Stimulated activated CD8-positive, alpha-beta memory T cell treated with anti-CD3 and anti-CD28 coated beads, Interleukin-7, amount 100 ng/mL, for 24 hours (primary cell): ENCODE data around the gene ECI1.
A peak's percentile ranks its signal among the peaks of the same experiment; 100 is the strongest.
"Not testable (repeated sequence)": the region's sequence is repeated elsewhere in the genome, so short reads cannot be mapped to it uniquely, and the experiment has no call there.

ENCODE experiments used
- DNase-seq: peaks from one replicate; pipeline ENCODE4 v3.0.0-alpha.2; 2020; ENCODE audit warnings: low read depth

The ECI1 gene

GRCh38 chr16:2210386-2211365 lies 40.7 kb downstream of the ECI1 start, which contains the start of gene BRICD5:
TSS of gene BRICD5 (minus strand) at chr16:2210863. CDS start at chr16:2210833, 30 bp downstream.
- no peak for DNase-seq

- DNase-seq: no peak
These were observed 41.4 kb downstream of the ECI1 start for GRCh38 chr16:2210009-2210332.

DNA sequence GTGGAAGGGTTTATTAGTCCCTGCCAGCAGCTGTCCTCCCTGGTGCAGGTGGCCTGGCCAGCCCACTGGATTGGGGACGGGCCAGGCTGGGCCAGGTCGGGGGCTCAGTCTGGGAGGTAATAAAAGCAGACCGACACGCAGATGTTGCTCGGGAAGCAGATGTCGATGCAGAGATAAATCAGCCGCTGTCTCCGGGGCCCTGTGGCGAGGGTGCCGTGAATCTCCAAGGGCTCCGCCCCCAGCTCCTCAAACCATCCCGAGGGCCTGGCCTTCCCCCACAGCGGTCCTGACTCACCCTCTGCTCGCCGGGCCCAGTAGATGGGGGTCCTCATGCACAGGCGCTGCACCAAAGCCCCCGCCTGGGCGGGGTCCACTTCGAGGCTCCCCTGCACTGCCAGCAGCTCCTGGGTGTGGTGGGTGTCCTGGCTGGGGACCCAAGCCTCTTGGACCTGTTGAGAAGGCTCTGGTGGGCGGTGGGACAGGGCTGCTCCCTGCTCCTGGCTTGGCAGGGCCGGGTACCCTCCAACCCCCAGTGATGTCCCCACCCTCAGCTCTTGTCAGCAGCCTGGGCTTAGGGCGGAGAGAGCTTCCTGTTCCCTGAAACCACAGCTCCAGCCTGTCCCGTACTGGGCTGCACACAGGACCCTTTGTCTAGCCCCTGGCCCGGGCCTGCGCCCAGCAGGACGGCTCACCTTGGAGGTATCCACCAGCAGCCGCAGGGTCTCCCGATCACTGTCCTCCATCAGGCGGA lies 42.0 kb downstream of the ECI1 start:
- DNase-seq: no peak

DNA sequence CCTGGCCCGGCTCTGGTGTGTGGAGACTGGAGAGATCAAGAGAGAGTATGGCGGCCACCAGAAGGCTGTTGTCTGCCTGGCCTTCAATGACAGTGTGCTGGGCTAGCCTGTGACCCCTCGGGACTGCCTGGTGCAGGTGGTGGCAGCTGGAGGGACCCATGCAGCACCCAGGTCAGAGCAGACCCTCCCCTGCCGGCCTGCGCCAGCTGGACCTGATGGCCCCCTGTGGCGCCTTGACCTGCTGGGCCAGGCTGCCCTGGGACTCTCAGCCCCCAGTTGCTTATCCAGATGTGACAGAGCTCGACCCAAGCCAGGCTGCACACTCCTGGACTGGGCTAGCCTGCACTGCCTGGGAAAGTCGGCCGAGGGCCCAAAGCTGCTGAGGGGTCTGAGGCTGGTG lies 42.6 kb downstream of the ECI1 start:
- DNase-seq: no peak

- no peak for DNase-seq
These were observed 43.1 kb downstream of the ECI1 start for GRCh38 chr16:2208308-2208707.

DNA sequence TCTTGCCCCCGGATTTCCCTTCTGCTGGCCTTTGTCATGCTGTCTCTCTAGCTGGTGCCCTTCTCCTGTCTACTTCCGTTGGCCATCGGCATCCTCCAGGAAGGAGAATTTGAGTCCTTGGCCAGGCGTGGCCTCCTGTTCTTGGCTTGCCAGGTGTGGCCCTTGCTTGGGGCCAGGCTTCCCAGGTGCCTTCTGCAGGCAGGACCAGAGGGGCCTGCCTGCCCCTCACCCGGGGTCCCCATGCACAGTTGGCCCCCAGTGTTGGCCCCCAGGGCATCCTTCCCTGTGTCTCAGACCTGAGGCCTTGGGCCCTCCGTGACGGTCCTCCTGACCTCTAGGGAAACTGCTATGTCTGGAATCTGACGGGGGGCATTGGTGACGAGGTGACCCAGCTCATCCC lies 43.5 kb downstream of the ECI1 start:
- no peak for DNase-seq

GRCh38 chr16:2206780-2207433 lies 44.5 kb downstream of the ECI1 start:
- DNase-seq: no peak

DNA sequence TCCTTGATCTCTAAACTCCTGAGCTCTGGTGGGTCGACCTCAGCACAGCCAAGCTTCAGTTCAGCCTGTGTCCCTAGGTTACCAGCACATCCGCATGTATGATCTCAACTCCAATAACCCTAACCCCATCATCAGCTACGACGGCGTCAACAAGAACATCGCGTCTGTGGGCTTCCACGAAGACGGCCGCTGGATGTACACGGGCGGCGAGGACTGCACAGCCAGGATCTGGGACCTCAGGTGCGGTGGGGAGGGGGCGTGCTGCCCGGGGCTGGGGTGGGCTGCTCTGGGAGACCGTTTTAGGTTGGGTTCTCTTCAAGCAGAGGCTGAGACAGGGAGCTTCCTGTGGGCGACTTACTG lies 45.0 kb downstream of the ECI1 start:
- no peak for DNase-seq

DNA sequence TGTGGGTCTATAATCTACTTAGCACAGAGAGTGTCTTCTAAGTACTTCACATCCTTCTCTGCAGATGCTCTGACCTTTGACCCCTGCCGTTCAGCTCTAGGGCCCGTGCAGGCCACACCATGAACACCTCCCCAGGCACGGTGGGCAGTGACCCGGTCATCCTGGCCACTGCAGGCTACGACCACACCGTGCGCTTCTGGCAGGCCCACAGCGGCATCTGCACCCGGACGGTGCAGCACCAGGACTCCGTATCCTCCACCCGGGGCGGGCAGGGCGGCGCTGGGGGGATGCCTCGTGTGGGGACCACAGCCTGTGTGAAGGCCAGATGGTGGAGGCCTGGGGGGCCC lies 45.4 kb downstream of the ECI1 start:
- DNase-seq: no peak

DNA sequence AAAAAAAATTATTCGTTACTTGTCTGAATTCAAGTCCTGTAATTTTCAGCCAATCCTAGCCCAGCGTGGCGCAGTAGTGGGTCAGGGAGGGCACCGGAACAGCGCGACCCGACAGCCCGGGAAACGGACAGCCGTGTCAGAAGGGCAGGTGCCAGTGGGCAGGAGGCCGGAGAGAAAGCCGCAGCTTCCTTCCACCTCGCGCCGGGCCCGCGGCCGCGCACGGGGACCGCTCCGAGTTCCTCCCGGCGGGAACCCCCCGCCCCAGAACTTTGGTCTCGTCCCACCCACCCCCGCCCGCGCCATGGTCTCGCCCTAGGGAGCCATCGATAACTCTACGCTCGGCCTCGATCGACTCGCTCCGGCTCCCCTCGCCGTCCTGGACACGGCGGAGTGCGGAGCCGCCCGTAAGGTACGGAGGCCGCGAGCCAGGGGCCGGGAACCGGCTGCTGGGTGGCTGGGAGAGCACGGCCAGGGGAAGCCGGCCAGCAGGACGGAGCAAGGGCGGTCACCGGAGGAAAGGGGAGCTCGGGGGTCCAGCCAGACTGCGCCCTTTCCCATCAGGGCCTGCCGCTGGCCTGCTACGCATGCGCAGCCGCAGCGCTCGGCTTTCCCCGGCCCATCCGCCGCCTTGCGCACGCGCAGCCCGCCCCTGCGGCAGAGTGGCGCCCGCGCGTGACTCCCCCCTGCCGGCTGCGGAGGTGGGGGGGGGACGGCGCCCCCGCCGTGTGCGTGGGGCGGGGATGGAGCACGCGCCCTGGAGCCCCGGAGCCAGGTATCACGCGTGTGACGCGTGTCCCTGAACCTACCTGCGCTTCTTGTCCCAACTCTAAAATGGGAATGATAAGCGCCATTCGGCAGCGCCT lies 46.1 kb downstream of the ECI1 start, which contains the start of gene MLST8:
TSS of gene MLST8 (plus strand) at position 351 of the 863 bp plus-strand sequence. CDS start 632 bp downstream, outside the sequence.
- DNase-seq: peak; percentile 69

GRCh38 chr16:2204416-2205103 lies 46.8 kb downstream of the ECI1 start:
- no peak for DNase-seq

GRCh38 chr16:2203119-2203688 lies 48.2 kb downstream of the ECI1 start:
- DNase-seq: not testable (repeated sequence)

DNA sequence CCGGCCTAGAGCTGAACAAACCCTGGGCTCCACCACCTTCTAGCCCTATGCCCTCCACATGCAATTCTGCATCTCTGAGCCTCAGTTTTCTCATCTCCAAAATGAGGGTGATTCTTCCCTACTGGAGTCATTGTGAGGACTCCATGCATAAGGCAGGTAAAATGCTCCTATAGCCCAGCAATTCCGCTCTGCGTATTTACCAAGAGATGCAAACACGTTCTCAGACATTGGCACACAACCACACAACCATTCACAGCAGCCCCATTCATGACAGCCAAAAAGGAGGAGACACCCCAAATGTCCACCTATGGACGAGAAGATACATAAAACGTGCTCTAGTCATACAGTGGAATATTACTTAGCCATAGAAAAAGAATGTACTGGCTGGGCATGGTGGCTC lies 51.1 kb downstream of the ECI1 start:
- DNase-seq: no peak

- no peak for DNase-seq
These were observed 51.7 kb downstream of the ECI1 start for GRCh38 chr16:2199621-2200139.

DNA sequence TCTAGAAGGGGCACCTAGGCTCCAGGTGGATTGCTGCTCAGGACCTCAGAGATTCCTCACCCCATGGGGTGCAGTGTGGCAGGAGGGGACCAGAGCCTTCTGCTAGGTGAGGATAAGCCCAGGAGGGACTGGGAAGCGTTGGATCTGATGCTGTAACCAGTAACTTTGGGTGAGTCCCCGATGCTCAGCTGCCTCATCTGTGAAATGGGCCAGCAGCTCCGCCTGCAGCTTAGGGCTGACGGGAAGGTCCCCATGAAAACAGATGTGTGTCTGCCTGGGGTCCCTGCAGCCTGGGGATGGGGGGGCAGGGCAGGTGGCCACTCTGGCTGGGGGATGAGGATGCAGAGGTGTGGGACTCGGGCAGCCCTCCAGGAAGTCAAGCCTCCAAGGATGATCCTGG lies 52.3 kb downstream of the ECI1 start:
- no peak for DNase-seq

GRCh38 chr16:2198283-2198682 lies 53.1 kb downstream of the ECI1 start:
- no peak for DNase-seq

- DNase-seq: no peak
These were observed 53.6 kb downstream of the ECI1 start for GRCh38 chr16:2197765-2198164.

GRCh38 chr16:2196981-2197511 lies 54.3 kb downstream of the ECI1 start:
- DNase-seq: no peak

DNA sequence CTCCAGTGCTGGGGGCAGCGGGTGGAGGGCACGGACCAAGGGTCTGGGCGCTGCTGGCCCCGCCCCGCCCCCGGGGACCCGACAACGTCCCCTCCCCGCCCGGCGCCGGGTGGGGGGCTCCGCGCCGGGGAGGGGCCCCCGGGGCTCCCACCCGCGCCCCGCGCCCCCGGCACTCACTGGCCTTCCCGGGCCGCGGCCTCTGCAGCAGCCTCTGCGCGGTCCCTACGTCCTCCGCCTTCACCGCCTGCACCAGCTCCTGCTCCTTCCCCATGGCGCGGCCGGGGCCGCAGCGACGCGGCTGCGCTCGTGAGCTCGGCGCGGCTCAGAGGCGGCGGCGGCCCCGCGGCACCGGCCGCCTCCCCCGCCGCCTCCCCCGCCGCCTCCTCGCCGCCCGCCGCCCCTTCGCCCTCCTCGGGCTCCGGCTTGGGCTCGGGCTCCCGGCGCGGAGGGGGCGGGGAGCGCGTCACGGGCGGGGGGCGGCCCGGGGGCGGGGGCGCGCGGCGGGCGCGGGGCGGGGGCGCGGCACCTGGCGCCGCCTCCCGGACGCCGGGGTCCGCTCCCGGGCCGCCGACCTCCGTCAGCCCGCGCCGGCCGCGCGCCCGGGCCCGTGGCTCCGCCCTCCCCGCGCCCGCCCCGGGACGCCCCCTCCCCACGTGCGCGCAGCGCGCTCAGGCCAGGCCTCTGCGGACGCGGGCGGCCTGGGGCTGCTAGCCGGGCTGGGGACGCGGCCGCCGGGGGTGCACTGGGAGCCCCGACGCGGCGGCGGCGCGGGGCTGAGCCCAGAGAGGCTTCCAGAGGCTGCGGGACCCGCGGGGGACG lies 55.0 kb downstream of the ECI1 start, which contains the start of gene CASKIN1:
TSS of gene CASKIN1 (minus strand) at position 444 of the 819 bp plus-strand sequence. CDS start at position 271, 173 bp downstream.
- DNase-seq: no peak
